Keratinocyte (primary cell): Measurements from ENCODE around the gene ADH7. TPM values are rescaled to one million over a fixed set of nuclear protein-coding genes. Genes with fewer than 3 reads are reported as not detected.

Source experiments
- DNase-seq: peaks from one replicate; pipeline ENCODE4 v3.0.0-alpha.2; 2011; ENCODE audit warnings: low read depth, missing footprints, low spot score
- FAIRE-seq: peaks from 2 replicates; lab custom pipeline; 2011; peaks lifted over from hg19 to GRCh38; lab: Jason Lieb, UNC
- H2AFZ ChIP-seq: 2 replicates; pipeline ENCODE4 v1.6.0; 2012; ENCODE audit warnings: low read length, control low read depth, inconsistent platforms; ENCODE audit not compliant: control insufficient read depth
- H3K27ac ChIP-seq: 2 replicates; pipeline ENCODE4 v1.5.1; 2011; ENCODE audit warnings: low read length; ENCODE audit not compliant: control insufficient read depth, insufficient read depth
- H3K27me3 ChIP-seq: 3 replicates; pipeline ENCODE4 v1.6.0; 2011; ENCODE audit warnings: low read length; ENCODE audit not compliant: control insufficient read depth, insufficient read depth; ENCODE audit errors: extremely low read depth
- H3K36me3 ChIP-seq, 2 experiments: 2 replicates in 1 of 2; 3 replicates in 1 of 2; pipeline ENCODE4 v1.5.1; 2011; ENCODE audit warnings: low read length in 2 of 2, mild to moderate bottlenecking in 1 of 2; ENCODE audit not compliant: control insufficient read depth in 2 of 2, insufficient read depth in 2 of 2; ENCODE audit errors: extremely low read depth in 1 of 2
- H3K4me1 ChIP-seq: 3 replicates; pipeline ENCODE4 v1.5.1; 2011; ENCODE audit warnings: low read length; ENCODE audit not compliant: control insufficient read depth, insufficient read depth; ENCODE audit errors: extremely low read depth
- H3K4me2 ChIP-seq: 3 replicates; pipeline ENCODE4 v1.6.0; 2011; ENCODE audit warnings: low read depth, low read length; ENCODE audit not compliant: control insufficient read depth, insufficient read depth; ENCODE audit errors: extremely low read depth
- H3K4me3 ChIP-seq, 3 experiments: fragments of 200-600 bp in 1 of 3; sonication (generic) in 1 of 3; 2 replicates in 2 of 3; 3 replicates in 1 of 3; pipeline ENCODE4 v1.5.1; 2011 to 2016; ENCODE audit warnings: low read length in 3 of 3, mild to moderate bottlenecking in 3 of 3, control low read depth in 2 of 3, inconsistent platforms in 1 of 3, low read depth in 1 of 3, mixed read lengths in 1 of 3, mixed run types in 1 of 3, moderate library complexity in 1 of 3; ENCODE audit not compliant: control insufficient read depth in 2 of 3, insufficient read depth in 2 of 3; ENCODE audit errors: extremely low read depth in 1 of 3
- H3K79me2 ChIP-seq: 2 replicates; pipeline ENCODE4 v1.6.0; 2012; ENCODE audit warnings: low read length; ENCODE audit not compliant: control insufficient read depth, insufficient read depth
- H3K9ac ChIP-seq: 3 replicates; pipeline ENCODE4 v1.6.0; 2011; ENCODE audit warnings: low read length; ENCODE audit not compliant: control insufficient read depth, insufficient read depth; ENCODE audit errors: extremely low read depth
- H3K9me1 ChIP-seq: 3 replicates; pipeline ENCODE4 v1.6.0; 2011; ENCODE audit warnings: low read length; ENCODE audit not compliant: control insufficient read depth, insufficient read depth; ENCODE audit errors: extremely low read depth
- H3K9me3 ChIP-seq: 2 replicates; pipeline ENCODE4 v1.5.1; 2012; ENCODE audit warnings: low read depth, low read length; ENCODE audit not compliant: control insufficient read depth
- H4K20me1 ChIP-seq: 3 replicates; pipeline ENCODE4 v1.6.0; 2011; ENCODE audit warnings: low read length; ENCODE audit not compliant: control insufficient read depth, insufficient read depth; ENCODE audit errors: extremely low read depth
- EZH2 ChIP-seq: IDR thresholded peaks from one replicate; pipeline ENCODE4 v1.6.1; 2012; ENCODE audit warnings: inconsistent platforms, mild to moderate bottlenecking, low read length, moderate library complexity
- dilution Hi-C: fragments of 300-500 bp; cut with MboI; formaldehyde crosslinking; loops from one replicate; pipeline ENCODE4 v1.7.0; 2020; ENCODE audit warnings: low sequenced_read_pairs; ENCODE audit not compliant: extremely low pct_ligation_motif_present
- polyA plus RNA-seq, 5 experiments: library from polyadenylated mRNA; depleted of rRNA in 3 of 5; stranded (reverse) in 3 of 5; stranded (forward) in 1 of 5; unstranded in 1 of 5; fragments of >200 nt; gene quantifications; 1 replicate in 1 of 5; 2 replicates in 3 of 5; 3 replicates in 1 of 5; pipeline versions ENCODE4 v1.2.1 to v1.2.3, GENCODE V29; 2011 to 2012; ENCODE audit warnings: missing spikeins in 2 of 5, low read depth in 1 of 5, low replicate concordance in 1 of 5
- TF ChIP-seq, protein P1 (sequence below), 3 experiments: IDR thresholded peaks in 1 of 3; conservative IDR thresholded peaks in 1 of 3; optimal IDR thresholded peaks in 1 of 3; 2 replicates in 2 of 3; 3 replicates in 1 of 3; pipeline versions ENCODE3 to v1.5.1; 2011; ENCODE audit warnings: low read length in 3 of 3, mild to moderate bottlenecking in 3 of 3, moderate library complexity in 2 of 3, control low read depth in 1 of 3, inconsistent platforms in 1 of 3; ENCODE audit not compliant: insufficient read depth in 2 of 3; ENCODE audit errors: extremely low read depth in 1 of 3

ADH7 gene
- polyA plus RNA-seq, 1 donor (not counting 4 experiments of a cell fraction or from before 2014, with no cell fraction given): 0.56 TPM

DNA sequence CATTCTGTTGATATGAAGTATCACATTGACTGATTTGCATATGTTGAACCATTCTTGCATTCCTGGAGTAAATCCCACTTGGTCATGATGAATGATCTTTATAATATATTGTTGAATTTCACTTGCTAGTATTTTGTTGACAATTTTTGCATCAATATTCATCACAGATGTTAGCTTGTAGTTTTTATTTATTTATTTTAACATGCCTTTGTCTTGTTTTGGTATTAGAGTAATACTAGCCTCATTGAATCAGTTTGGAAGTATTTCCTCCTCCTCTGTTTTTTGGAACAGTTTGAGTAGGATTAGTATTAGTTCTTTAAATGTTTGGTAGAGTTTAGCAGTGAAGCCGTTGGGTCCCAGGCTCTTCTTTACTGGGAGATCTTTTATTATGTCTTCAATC is 68.7 kb downstream of the ADH7 start:
- TF ChIP-seq EZH2: no peak
- TF ChIP-seq, protein P1, sequence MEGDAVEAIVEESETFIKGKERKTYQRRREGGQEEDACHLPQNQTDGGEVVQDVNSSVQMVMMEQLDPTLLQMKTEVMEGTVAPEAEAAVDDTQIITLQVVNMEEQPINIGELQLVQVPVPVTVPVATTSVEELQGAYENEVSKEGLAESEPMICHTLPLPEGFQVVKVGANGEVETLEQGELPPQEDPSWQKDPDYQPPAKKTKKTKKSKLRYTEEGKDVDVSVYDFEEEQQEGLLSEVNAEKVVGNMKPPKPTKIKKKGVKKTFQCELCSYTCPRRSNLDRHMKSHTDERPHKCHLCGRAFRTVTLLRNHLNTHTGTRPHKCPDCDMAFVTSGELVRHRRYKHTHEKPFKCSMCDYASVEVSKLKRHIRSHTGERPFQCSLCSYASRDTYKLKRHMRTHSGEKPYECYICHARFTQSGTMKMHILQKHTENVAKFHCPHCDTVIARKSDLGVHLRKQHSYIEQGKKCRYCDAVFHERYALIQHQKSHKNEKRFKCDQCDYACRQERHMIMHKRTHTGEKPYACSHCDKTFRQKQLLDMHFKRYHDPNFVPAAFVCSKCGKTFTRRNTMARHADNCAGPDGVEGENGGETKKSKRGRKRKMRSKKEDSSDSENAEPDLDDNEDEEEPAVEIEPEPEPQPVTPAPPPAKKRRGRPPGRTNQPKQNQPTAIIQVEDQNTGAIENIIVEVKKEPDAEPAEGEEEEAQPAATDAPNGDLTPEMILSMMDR (optimal IDR thresholded peaks at IDR 0.05 in 1 of 3, IDR thresholded peaks at IDR 0.05 in 1 of 3, conservative IDR thresholded peaks at IDR 0.05 in 1 of 3; ENCODE audit: extremely low read depth in 1 of 3, insufficient read depth in 2 of 3, low read length in 3 of 3): no peak
- H3K4me1 ChIP-seq: no peaks in the 10 kb centered on the region
- dilution Hi-C loops: no loop called here

DNA sequence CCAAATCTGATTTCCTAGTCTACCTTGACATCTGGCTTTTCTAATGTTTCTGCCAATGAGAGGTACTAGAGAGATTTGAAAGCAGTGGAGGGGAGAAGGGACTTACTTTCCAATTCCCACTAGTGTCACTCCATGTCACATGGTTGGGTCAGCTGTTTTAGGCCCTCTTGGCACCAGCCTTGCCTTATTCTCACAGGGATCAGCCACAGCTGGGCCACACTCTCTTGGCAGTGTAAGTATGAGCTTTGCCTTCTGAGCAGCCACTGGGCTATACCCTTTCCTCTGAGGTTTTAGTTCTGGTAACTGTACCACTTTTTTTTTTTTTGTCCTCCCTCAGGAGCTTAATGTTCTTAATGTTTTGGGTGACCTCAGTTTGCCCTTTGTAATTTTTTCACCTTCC is 72.4 kb downstream of the ADH7 start:
- H3K9me1 ChIP-seq: no peaks in the 10 kb centered on the region
- no peaks in the 10 kb centered on the region for H3K79me2 ChIP-seq
- TF ChIP-seq, protein P1 (optimal IDR thresholded peaks at IDR 0.05 in 1 of 3, IDR thresholded peaks at IDR 0.05 in 1 of 3, conservative IDR thresholded peaks at IDR 0.05 in 1 of 3; ENCODE audit: extremely low read depth in 1 of 3, insufficient read depth in 2 of 3, low read length in 3 of 3): no peak
- TF ChIP-seq EZH2: no peak
- no peaks in the 10 kb centered on the region for H3K9me3 ChIP-seq
- H3K36me3 ChIP-seq: no peaks in the 10 kb centered on the region
- no peak overlapping the region for H3K4me3 ChIP-seq
- no peak overlapping the region for H3K27ac ChIP-seq
- DNase-seq: no peak
- no peaks in the 10 kb centered on the region for H4K20me1 ChIP-seq
- no peak overlapping the region for H3K4me2 ChIP-seq
- no peaks in the 10 kb centered on the region for H3K4me1 ChIP-seq
- H3K27me3 ChIP-seq: no peaks in the 10 kb centered on the region
- FAIRE-seq: no peak
- dilution Hi-C loops: no loop called here
- no peak overlapping the region for H3K9ac ChIP-seq
- no peak overlapping the region for H2AFZ ChIP-seq

More for the DNA sequence above, 68.7 kb downstream of the ADH7 start:
- Histone ChIP-seq H3K36me3 (no peaks in the 10 kb centered on the region), H3K9me3 (no peaks in the 10 kb centered on the region), H3K4me3 (no peak overlapping the region), H3K27ac (no peak overlapping the region), H3K9me1 (no peaks in the 10 kb centered on the region), H4K20me1 (no peaks in the 10 kb centered on the region), H3K9ac (no peak overlapping the region), H3K79me2 (no peaks in the 10 kb centered on the region), H2AFZ (no peak overlapping the region), H3K4me2 (no peak overlapping the region), H3K27me3 (no peaks in the 10 kb centered on the region)
- DNase-seq (no peak), FAIRE-seq (no peak)

Other genes with a start within 250 kb of the ADH7 start
- gene ADH6, start 216.1 kb downstream of the ADH7 start, polyA plus RNA-seq: not detected in 3 replicates
- not detected in 3 replicates for gene ADH1A, start 144.4 kb downstream of the ADH7 start, polyA plus RNA-seq
- gene ADH1B, start 113.9 kb downstream of the ADH7 start, polyA plus RNA-seq: not detected in 3 replicates
- 0.03 TPM in 1 of 3 replicates, not detected in the others for gene ADH1C, start 82.6 kb downstream of the ADH7 start, polyA plus RNA-seq
- gene C4orf17, start 75.7 kb upstream of the ADH7 start, polyA plus RNA-seq: not detected in 3 replicates
- gene TRMT10A, start 128.7 kb upstream of the ADH7 start, polyA plus RNA-seq: 5.1 to 8.2 TPM (median 6.4 TPM) in 3 replicates
- gene MTTP, start 139.5 kb upstream of the ADH7 start, polyA plus RNA-seq: 0.04 to 0.09 TPM (median 0.05 TPM) in 3 replicates
- 0.01 to 0.03 TPM in 2 of 3 replicates, not detected in the other for gene C4orf54, start 222.5 kb upstream of the ADH7 start, polyA plus RNA-seq